Psoas muscle (tissue), 8 donors: ENCODE data around the gene CALCOCO1. TPM values are rescaled to one million over a fixed set of nuclear protein-coding genes. Genes with fewer than 3 reads are reported as not detected.
A peak's percentile ranks its signal among the peaks of the same experiment; 100 is the strongest.

Experiments
- ATAC-seq, 4 donors: fragments of 200-7000 bp; cut with Tn5 transposase; one replicate each; pipeline ENCODE4 v1.9.1; 2020; ENCODE audit warnings: moderate library complexity in 3 of 4, mild to moderate bottlenecking in 2 of 4
- DNase-seq, 2 donors: peaks; one replicate each; pipeline ENCODE4 v3.0.0-alpha.2; 2020
- H3K27ac ChIP-seq: fragments of 200-600 bp; one replicate; pipeline ENCODE4 v1.8.0; 2022
- H3K27me3 ChIP-seq, 3 donors: fragments of 200-600 bp in 1 of 3; one replicate each; pipeline versions ENCODE4 v1.6.1 to v1.8.0; 2013 to 2022; ENCODE audit warnings: low read length in 2 of 3, mild to moderate bottlenecking in 2 of 3, moderate library complexity in 1 of 3; ENCODE audit not compliant: insufficient read depth in 3 of 3
- H3K36me3 ChIP-seq, 2 donors: fragments of 200-600 bp in 1 of 2; one replicate each; pipeline versions ENCODE4 v1.6.1 to v1.8.0; 2013 to 2022; ENCODE audit warnings: low read depth in 1 of 2, mild to moderate bottlenecking in 1 of 2, moderate library complexity in 1 of 2; ENCODE audit not compliant: insufficient read depth in 1 of 2
- H3K4me1 ChIP-seq: fragments of 200-600 bp; one replicate; pipeline ENCODE4 v1.8.0; 2022
- H3K4me3 ChIP-seq: fragments of 200-600 bp; one replicate; pipeline ENCODE4 v1.8.0; 2022; ENCODE audit warnings: mild to moderate bottlenecking
- H3K9me3 ChIP-seq: fragments of 200-600 bp; one replicate; pipeline ENCODE4 v1.8.0; 2022
- WGBS, 3 donors: extraction: QIAGEN DNeasy Blood & Tissue Kit; methylation state at CpG; one replicate each; pipeline versions ENCODE4 v1.1.6 to v1.1.7; 2013; 5-methylcytosine and 5-hydroxymethylcytosine counted together
- intact Hi-C, 2 donors: fragments of 100-400 bp; cut with DNase I; formaldehyde crosslinking; loops; one replicate each; pipeline versions ENCODE4 v1.11.0 to v1.14.2; 2022
- polyA plus RNA-seq, 3 donors: library from polyadenylated mRNA; stranded (reverse); fragments of 200-250 nt; gene quantifications; one replicate each; pipeline ENCODE4 v1.2.3, GENCODE V29; 2013
- total RNA-seq, 4 donors: library from RNA; stranded (reverse); fragmentation: NEBNext Ultra II Directional in 2 of 4; extraction: Animal tissue kit (Norgen Biotek cat#: 25700) in 2 of 4; gene quantifications; one replicate each; pipeline versions ENCODE4 v1.2.1 to v1.2.4, GENCODE V29; 2021 to 2023
- TF ChIP-seq, protein P1 (sequence below): fragments of 200-600 bp; IDR thresholded peaks from one replicate; pipeline ENCODE4 v1.8.0; 2022; ENCODE audit warnings: antibody characterized with exemption
- donor health status: healthy with polysubstance abuse.
- donor health status: DM: no; HTN: no; CAD: no; lungs with moderate emphysema.
- donor health status: Bipolar disorder and iron deficiency.
- donor health status: healthy.
- donor health status: DM: yes; HTN: yes; CAD: no.
- donor health status: DM: no; HTN: no; CAD: no.
- donor health status: DM: no; HTN: no; CAD: no.
- donor health status: DM: yes; HTN: yes; CAD: no.

CALCOCO1 gene
- total and polyA plus RNA-seq, 7 donors, result 41.1 to 255 (median 180) TPM

GRCh38 chr12:53696285-53696654, 31.0 kb downstream of the CALCOCO1 start:
- TF ChIP-seq, protein P1, sequence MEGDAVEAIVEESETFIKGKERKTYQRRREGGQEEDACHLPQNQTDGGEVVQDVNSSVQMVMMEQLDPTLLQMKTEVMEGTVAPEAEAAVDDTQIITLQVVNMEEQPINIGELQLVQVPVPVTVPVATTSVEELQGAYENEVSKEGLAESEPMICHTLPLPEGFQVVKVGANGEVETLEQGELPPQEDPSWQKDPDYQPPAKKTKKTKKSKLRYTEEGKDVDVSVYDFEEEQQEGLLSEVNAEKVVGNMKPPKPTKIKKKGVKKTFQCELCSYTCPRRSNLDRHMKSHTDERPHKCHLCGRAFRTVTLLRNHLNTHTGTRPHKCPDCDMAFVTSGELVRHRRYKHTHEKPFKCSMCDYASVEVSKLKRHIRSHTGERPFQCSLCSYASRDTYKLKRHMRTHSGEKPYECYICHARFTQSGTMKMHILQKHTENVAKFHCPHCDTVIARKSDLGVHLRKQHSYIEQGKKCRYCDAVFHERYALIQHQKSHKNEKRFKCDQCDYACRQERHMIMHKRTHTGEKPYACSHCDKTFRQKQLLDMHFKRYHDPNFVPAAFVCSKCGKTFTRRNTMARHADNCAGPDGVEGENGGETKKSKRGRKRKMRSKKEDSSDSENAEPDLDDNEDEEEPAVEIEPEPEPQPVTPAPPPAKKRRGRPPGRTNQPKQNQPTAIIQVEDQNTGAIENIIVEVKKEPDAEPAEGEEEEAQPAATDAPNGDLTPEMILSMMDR, result no peak
- H3K4me3 ChIP-seq, result peak overlapping the region; percentile 46
- intact Hi-C loops, result loop anchor here in 1 of 2 donors (10.0 kb wide), 1 partner anchor 269 kb away; no protein-coding TSS in a partner anchor
- no peaks in the 10 kb centered on the region for H3K9me3 ChIP-seq
- no peaks in the 10 kb centered on the region for H3K36me3 ChIP-seq
- no peaks in the 10 kb centered on the region for H3K4me1 ChIP-seq
- H3K27ac ChIP-seq, result no peak overlapping the region
- ATAC-seq (peak; percentile 85 to 97 (median 92)), DNase-seq (no peak)
- peaks cover 0 to 45% (median 9%) of the 10 kb centered on the region in 3 donors for H3K27me3 ChIP-seq
- 9 to 20% (median 14%) methylated on average over 11 of the region's 11 CpGs for WGBS, 3 donors

DNA sequence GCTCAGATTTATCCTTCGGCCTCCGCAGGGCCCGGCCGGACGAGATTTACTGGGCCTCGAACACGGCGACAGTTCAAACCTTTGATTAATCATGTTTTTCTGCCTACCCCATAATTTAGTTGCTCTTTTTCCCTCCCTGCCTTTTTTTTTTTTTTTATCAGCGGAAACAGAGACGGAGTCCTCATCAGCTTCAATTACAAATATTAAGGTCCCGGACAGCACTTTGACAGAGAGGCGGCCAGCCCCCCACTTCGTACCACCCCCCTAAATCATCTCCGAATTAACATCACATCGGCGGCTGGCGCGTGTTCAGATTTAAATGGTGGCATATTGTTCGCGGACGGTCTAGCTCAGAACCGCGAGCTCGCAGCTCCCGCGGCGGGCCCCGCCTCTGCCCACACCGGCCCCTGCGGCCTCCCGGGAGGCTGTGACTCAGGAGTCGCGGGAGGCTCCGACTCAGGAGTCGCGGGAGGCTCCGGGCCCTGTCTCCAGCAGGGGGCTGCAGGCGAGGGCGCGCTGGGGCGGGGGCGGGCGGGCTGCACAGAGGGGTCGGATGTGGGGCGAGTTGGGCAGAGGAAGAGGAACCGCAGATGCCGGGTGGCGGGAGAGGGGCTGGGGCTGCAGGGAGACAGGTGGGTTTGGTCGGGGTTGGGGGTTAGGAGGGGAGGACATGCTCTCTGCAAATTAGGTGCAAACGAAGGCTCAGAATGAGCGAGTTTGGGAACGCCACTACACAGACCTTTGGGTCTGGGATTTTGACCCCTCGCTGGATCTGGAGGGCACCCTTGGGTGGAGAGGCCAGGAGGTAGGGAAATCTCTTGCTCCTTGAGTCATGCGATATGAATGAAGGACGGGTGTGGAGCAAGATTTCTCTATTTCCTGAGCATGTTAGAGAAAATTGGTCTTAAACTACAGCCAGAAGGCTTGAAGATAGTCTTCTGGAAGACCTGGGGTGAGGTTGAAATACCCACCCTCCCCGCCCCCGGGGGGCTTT, 31.8 kb downstream of the CALCOCO1 start:
- H3K36me3 ChIP-seq, result no peaks in the 10 kb centered on the region
- H3K27me3 ChIP-seq, result peaks cover 0 to 45% (median 9%) of the 10 kb centered on the region in 3 donors
- TF ChIP-seq, protein P1, result no peak
- WGBS, 3 donors, result 21% methylated on average over 53 to 57 of the region's 57 CpGs
- H3K4me3 ChIP-seq, result peak overlapping the region; percentile 46
- DNase-seq (peak; percentile 28 to 53), ATAC-seq (peak; percentile 20 to 45 (median 42))
- no peaks in the 10 kb centered on the region for H3K4me1 ChIP-seq
- intact Hi-C loops, result loop anchor here in 1 of 2 donors (10.0 kb wide), 1 partner anchor 269 kb away; no protein-coding TSS in a partner anchor
- H3K27ac ChIP-seq, result no peak overlapping the region
- no peaks in the 10 kb centered on the region for H3K9me3 ChIP-seq

- Histone ChIP-seq H3K36me3 (no peaks in the 10 kb centered on the region), H3K4me3 (peak overlapping the region; percentile 46), H3K27ac (no peak overlapping the region), H3K4me1 (no peaks in the 10 kb centered on the region), H3K27me3 (peaks cover 0 to 44% (median 9%) of the 10 kb centered on the region in 3 donors), H3K9me3 (no peaks in the 10 kb centered on the region)
- ATAC-seq (no peak), DNase-seq (no peak)
- 77 to 83% (median 81%) methylated on average over 16 of the region's 16 CpGs for WGBS, 3 donors
- intact Hi-C loops, result loop anchor here in 1 of 2 donors (10.0 kb wide), 1 partner anchor 270 kb away; no protein-coding TSS in a partner anchor
- TF ChIP-seq, protein P1, result no peak
Observed at GRCh38 chr12:53694756-53695151, 32.5 kb downstream of the CALCOCO1 start.

- Histone ChIP-seq H3K27ac (no peak overlapping the region), H3K4me1 (no peaks in the 10 kb centered on the region), H3K36me3 (no peaks in the 10 kb centered on the region), H3K9me3 (no peaks in the 10 kb centered on the region), H3K27me3 (no peaks in the 10 kb centered on the region), H3K4me3 (no peak overlapping the region)
- ATAC-seq (no peak), DNase-seq (no peak)
- intact Hi-C loops, result no loop called here
- TF ChIP-seq, protein P1, result no peak
- 82 to 86% (median 83%) methylated on average over 4 of the region's 4 CpGs for WGBS, 3 donors
Observed at GRCh38 chr12:53688134-53688533, 39.1 kb downstream of the CALCOCO1 start.
